ENCODE results near the gene SLC17A7. TPM values are rescaled to one million over a fixed set of nuclear protein-coding genes. Genes with fewer than 3 reads are reported as not detected.

SLC17A7 gene
- total and polyA plus RNA-seq, 2 donors (not counting 1 experiment from before 2014, with no cell fraction given): 0.08 to 0.33 TPM

- no peak for DNase-seq (ENCODE audit: low read depth in 2 of 2)
- Histone ChIP-seq H3K4me3 (replicated peaks in 1 of 4; ENCODE audit: control extremely low read depth in 1 of 4, insufficient read depth in 1 of 4, low read depth in 3 of 4, low read length in 4 of 4) (no peak overlapping the region), H3K9me3 (ENCODE audit: control insufficient read depth, insufficient read depth, low read depth, low read length) (no peaks in the 10 kb centered on the region), H4K20me1 (ENCODE audit: control insufficient read depth, extremely low read depth, insufficient read depth, low read length) (no peaks in the 10 kb centered on the region), H3K4me1 (ENCODE audit: control insufficient read depth, extremely low read depth, insufficient read depth, low read length) (no peaks in the 10 kb centered on the region), H3K27me3 (ENCODE audit: control insufficient read depth, insufficient read depth, low read length) (peaks cover 81% of the 10 kb centered on the region), H3K9ac (ENCODE audit: insufficient read depth, low read length) (no peak overlapping the region), H3K4me2 (ENCODE audit: extremely low read depth, insufficient read depth, low read length) (no peak overlapping the region), H3K36me3 (ENCODE audit: control insufficient read depth, insufficient read depth, low read length) (no peaks in the 10 kb centered on the region), H3K27ac (ENCODE audit: insufficient read depth, low read length) (no peak overlapping the region), H2AFZ (ENCODE audit: low read length) (no peak overlapping the region), H3K79me2 (ENCODE audit: control insufficient read depth, insufficient read depth, low read length) (no peaks in the 10 kb centered on the region)
- TF ChIP-seq CTCF (conservative IDR thresholded peaks at IDR 0.05 in 1 of 2, IDR thresholded peaks at IDR 0.05 in 1 of 2; ENCODE audit: low read depth in 1 of 2, low read length in 2 of 2): no peak
- no peak for TF ChIP-seq EZH2 (IDR thresholded peaks at IDR 0.05; ENCODE audit: low read length, missing control alignments)
Measured at GRCh38 chr19:49427339-49427738, 14.0 kb downstream of the SLC17A7 start.

GRCh38 chr19:49425922-49426592 lies 15.3 kb downstream of the SLC17A7 start:
- no peak overlapping the region for H3K27ac ChIP-seq (ENCODE audit: insufficient read depth, low read length)
- H3K9me3 ChIP-seq (ENCODE audit: control insufficient read depth, insufficient read depth, low read depth, low read length): no peaks in the 10 kb centered on the region
- TF ChIP-seq CTCF (conservative IDR thresholded peaks at IDR 0.05 in 1 of 2, IDR thresholded peaks at IDR 0.05 in 1 of 2; ENCODE audit: low read depth in 1 of 2, low read length in 2 of 2) (no peak), EZH2 (IDR thresholded peaks at IDR 0.05; ENCODE audit: low read length, missing control alignments) (no peak)
- no peak overlapping the region for H3K9ac ChIP-seq (ENCODE audit: insufficient read depth, low read length)
- H4K20me1 ChIP-seq (ENCODE audit: control insufficient read depth, extremely low read depth, insufficient read depth, low read length): no peaks in the 10 kb centered on the region
- H3K4me1 ChIP-seq (ENCODE audit: control insufficient read depth, extremely low read depth, insufficient read depth, low read length): no peaks in the 10 kb centered on the region
- no peaks in the 10 kb centered on the region for H3K79me2 ChIP-seq (ENCODE audit: control insufficient read depth, insufficient read depth, low read length)
- H3K4me3 ChIP-seq (replicated peaks in 1 of 4; ENCODE audit: control extremely low read depth in 1 of 4, insufficient read depth in 1 of 4, low read depth in 3 of 4, low read length in 4 of 4): no peak overlapping the region
- DNase-seq (ENCODE audit: low read depth in 2 of 2): no peak
- no peaks in the 10 kb centered on the region for H3K36me3 ChIP-seq (ENCODE audit: control insufficient read depth, insufficient read depth, low read length)
- peaks cover 82% of the 10 kb centered on the region for H3K27me3 ChIP-seq (ENCODE audit: control insufficient read depth, insufficient read depth, low read length)
- H3K4me2 ChIP-seq (ENCODE audit: extremely low read depth, insufficient read depth, low read length): no peak overlapping the region
- no peak overlapping the region for H2AFZ ChIP-seq (ENCODE audit: low read length)

- H3K9me3 ChIP-seq (ENCODE audit: control insufficient read depth, insufficient read depth, low read depth, low read length): no peaks in the 10 kb centered on the region
- H3K27me3 ChIP-seq (ENCODE audit: control insufficient read depth, insufficient read depth, low read length): peaks cover 83% of the 10 kb centered on the region
- DNase-seq (ENCODE audit: low read depth in 2 of 2): no peak
- H2AFZ ChIP-seq (ENCODE audit: low read length): no peak within 1 kb of the TSS
- H3K4me1 ChIP-seq (ENCODE audit: control insufficient read depth, extremely low read depth, insufficient read depth, low read length): no peaks in the 10 kb centered on the region
- TF ChIP-seq EZH2 (IDR thresholded peaks at IDR 0.05; ENCODE audit: low read length, missing control alignments) (peak; percentile 8), CTCF (conservative IDR thresholded peaks at IDR 0.05 in 1 of 2, IDR thresholded peaks at IDR 0.05 in 1 of 2; ENCODE audit: low read depth in 1 of 2, low read length in 2 of 2) (no peak)
- H3K27ac ChIP-seq (ENCODE audit: insufficient read depth, low read length): no peak within 1 kb of the TSS
- H3K79me2 ChIP-seq (ENCODE audit: control insufficient read depth, insufficient read depth, low read length): no peaks in the 10 kb centered on the region
- H3K4me3 ChIP-seq (replicated peaks in 1 of 4; ENCODE audit: control extremely low read depth in 1 of 4, insufficient read depth in 1 of 4, low read depth in 3 of 4, low read length in 4 of 4): no peak within 1 kb of the TSS
- no peaks in the 10 kb centered on the region for H3K36me3 ChIP-seq (ENCODE audit: control insufficient read depth, insufficient read depth, low read length)
- no peaks in the 10 kb centered on the region for H4K20me1 ChIP-seq (ENCODE audit: control insufficient read depth, extremely low read depth, insufficient read depth, low read length)
- no peak within 1 kb of the TSS for H3K9ac ChIP-seq (ENCODE audit: insufficient read depth, low read length)
- H3K4me2 ChIP-seq (ENCODE audit: extremely low read depth, insufficient read depth, low read length): no peak within 1 kb of the TSS
Measured at GRCh38 chr19:49425178-49425577, 16.1 kb downstream of the SLC17A7 start, which contains the start of gene GFY. Gene GFY, plus strand, starts transcription at chr19:49425388. Its CDS starts 1,043 bp downstream, at chr19:49426431.

Data from fibroblast of lung (primary cell).